Stimulated activated naive B cell treated with anti-CD40 and anti-IgM and Interleukin-4, amounts not matched to agents 10 μg/mL and 1 μg/mL and 100 μg/mL, for 72 hours (primary cell): ENCODE measurements around the gene HAGHL.
"Not testable (repeated sequence)": the region's sequence is repeated elsewhere in the genome, so short reads cannot be mapped to it uniquely, and the experiment has no call there.

Experiments used
- ATAC-seq, 2 donors: fragments of 150-1000 bp; cut with Tn5 transposase; replicated peaks; 2 replicates each; pipeline ENCODE4 v1.10.0; 2021; ENCODE audit warnings: moderate library complexity in 1 of 2
- DNase-seq: peaks from one replicate; pipeline ENCODE4 v3.0.0; 2021
- H3K27ac Mint-ChIP-seq: one replicate; pipeline ENCODE4 v1.8.0; 2022; ENCODE audit warnings: mild to moderate bottlenecking, mixed read lengths
- H3K27me3 Mint-ChIP-seq, 2 donors: one replicate each; pipeline ENCODE4 v1.8.0; 2022; ENCODE audit warnings: mixed read lengths in 2 of 2
- H3K36me3 Mint-ChIP-seq, 2 donors: one replicate each; pipeline ENCODE4 v1.8.0; 2022; ENCODE audit warnings: mixed read lengths in 2 of 2, mild to moderate bottlenecking in 1 of 2
- H3K4me1 Mint-ChIP-seq, 2 donors: one replicate each; pipeline ENCODE4 v1.8.0; 2022; ENCODE audit warnings: mixed read lengths in 2 of 2, mild to moderate bottlenecking in 1 of 2
- H3K4me3 Mint-ChIP-seq, 2 donors: one replicate each; pipeline ENCODE4 v1.8.0; 2022; ENCODE audit warnings: mild to moderate bottlenecking in 2 of 2, mixed read lengths in 2 of 2, moderate library complexity in 1 of 2
- H3K9me3 Mint-ChIP-seq, 2 donors: one replicate each; pipeline ENCODE4 v1.8.0; 2022; ENCODE audit warnings: mixed read lengths in 2 of 2, mild to moderate bottlenecking in 1 of 2

The HAGHL gene

GRCh38 chr16:764848-765487 lies 38.1 kb downstream of the HAGHL start:
- H3K27ac Mint-ChIP-seq, result no peak overlapping the region
- H3K36me3 Mint-ChIP-seq, result no peaks in the 10 kb centered on the region
- ATAC-seq (no peak), DNase-seq (no peak)
- H3K4me1 Mint-ChIP-seq, result no peaks in the 10 kb centered on the region
- no peaks in the 10 kb centered on the region for H3K9me3 Mint-ChIP-seq
- no peak overlapping the region for H3K4me3 Mint-ChIP-seq
- peaks cover 7 to 12% of the 10 kb centered on the region in 2 donors for H3K27me3 Mint-ChIP-seq

- Mint-ChIP-seq H3K4me1 (no peaks in the 10 kb centered on the region), H3K9me3 (no peaks in the 10 kb centered on the region), H3K27ac (no peak overlapping the region), H3K4me3 (no peak overlapping the region), H3K36me3 (no peaks in the 10 kb centered on the region), H3K27me3 (peaks cover 7 to 12% of the 10 kb centered on the region in 2 donors)
- ATAC-seq, result no peak
- no peak for DNase-seq
Measured at GRCh38 chr16:765488-765865, 38.6 kb downstream of the HAGHL start.

GRCh38 chr16:766008-766819 lies 39.3 kb downstream of the HAGHL start:
- Mint-ChIP-seq H3K9me3 (no peaks in the 10 kb centered on the region), H3K4me3 (no peak overlapping the region), H3K27ac (no peak overlapping the region), H3K4me1 (no peaks in the 10 kb centered on the region), H3K27me3 (peaks cover 6 to 7% of the 10 kb centered on the region in 2 donors), H3K36me3 (no peaks in the 10 kb centered on the region)
- DNase-seq (no peak), ATAC-seq (no peak)

- H3K4me3 Mint-ChIP-seq, result no peak overlapping the region
- ATAC-seq (no peak), DNase-seq (no peak)
- H3K9me3 Mint-ChIP-seq, result no peaks in the 10 kb centered on the region
- no peak overlapping the region for H3K27ac Mint-ChIP-seq
- no peaks in the 10 kb centered on the region for H3K36me3 Mint-ChIP-seq
- peaks cover 0 to 11% of the 10 kb centered on the region in 2 donors for H3K27me3 Mint-ChIP-seq
- H3K4me1 Mint-ChIP-seq, result no peaks in the 10 kb centered on the region
Measured at GRCh38 chr16:766820-767640, 40.1 kb downstream of the HAGHL start.

- Mint-ChIP-seq H3K36me3 (no peaks in the 10 kb centered on the region), H3K27ac (no peak overlapping the region), H3K4me1 (no peaks in the 10 kb centered on the region), H3K4me3 (no peak overlapping the region), H3K27me3 (peaks cover 0 to 9% of the 10 kb centered on the region in 2 donors), H3K9me3 (no peaks in the 10 kb centered on the region)
- no peak for ATAC-seq
- no peak for DNase-seq
Measured at GRCh38 chr16:767743-768235, 40.9 kb downstream of the HAGHL start.

GRCh38 chr16:768428-768827 lies 41.5 kb downstream of the HAGHL start:
- Mint-ChIP-seq H3K27me3 (peaks cover 0 to 8% of the 10 kb centered on the region in 2 donors), H3K9me3 (no peaks in the 10 kb centered on the region), H3K4me3 (no peak overlapping the region), H3K4me1 (no peaks in the 10 kb centered on the region), H3K36me3 (no peaks in the 10 kb centered on the region), H3K27ac (no peak overlapping the region)
- ATAC-seq (no peak), DNase-seq (no peak)

GRCh38 chr16:769184-769784 lies 42.4 kb downstream of the HAGHL start:
- DNase-seq (no peak), ATAC-seq (no peak)
- H3K27me3 Mint-ChIP-seq, result peaks cover 0 to 4% of the 10 kb centered on the region in 2 donors
- no peaks in the 10 kb centered on the region for H3K4me1 Mint-ChIP-seq
- no peak overlapping the region for H3K4me3 Mint-ChIP-seq
- H3K36me3 Mint-ChIP-seq, result no peaks in the 10 kb centered on the region
- H3K9me3 Mint-ChIP-seq, result no peaks in the 10 kb centered on the region
- H3K27ac Mint-ChIP-seq, result peak overlapping the region; percentile 47

- H3K27ac Mint-ChIP-seq, result no peak overlapping the region
- no peaks in the 10 kb centered on the region for H3K4me1 Mint-ChIP-seq
- ATAC-seq (no peak), DNase-seq (no peak)
- H3K36me3 Mint-ChIP-seq, result no peaks in the 10 kb centered on the region
- H3K9me3 Mint-ChIP-seq, result no peaks in the 10 kb centered on the region
- H3K27me3 Mint-ChIP-seq, result peaks cover 0 to 4% of the 10 kb centered on the region in 2 donors
- no peak overlapping the region for H3K4me3 Mint-ChIP-seq
Measured at GRCh38 chr16:769934-770333, 43.0 kb downstream of the HAGHL start.

- no peak for DNase-seq
- Mint-ChIP-seq H3K4me3 (no peak overlapping the region), H3K36me3 (no peaks in the 10 kb centered on the region), H3K27me3 (peaks cover 0 to 4% of the 10 kb centered on the region in 2 donors), H3K9me3 (no peaks in the 10 kb centered on the region), H3K4me1 (no peaks in the 10 kb centered on the region), H3K27ac (no peak overlapping the region)
- no peak for ATAC-seq
Measured at GRCh38 chr16:770411-770810, 43.5 kb downstream of the HAGHL start.

GRCh38 chr16:772959-773358 lies 46.1 kb downstream of the HAGHL start:
- Mint-ChIP-seq H3K36me3 (no peaks in the 10 kb centered on the region), H3K27me3 (peaks cover 8 to 11% of the 10 kb centered on the region in 2 donors), H3K4me1 (peaks cover 0 to 2% of the 10 kb centered on the region in 2 donors), H3K9me3 (no peaks in the 10 kb centered on the region), H3K4me3 (no peak overlapping the region), H3K27ac (no peak overlapping the region)
- ATAC-seq (no peak), DNase-seq (no peak)

GRCh38 chr16:774086-775001 lies 47.4 kb downstream of the HAGHL start:
- Mint-ChIP-seq H3K4me1 (peaks cover 0 to 2% of the 10 kb centered on the region in 2 donors), H3K4me3 (no peak overlapping the region), H3K9me3 (no peaks in the 10 kb centered on the region), H3K27me3 (peaks cover 8 to 12% of the 10 kb centered on the region in 2 donors), H3K36me3 (no peaks in the 10 kb centered on the region), H3K27ac (no peak overlapping the region)
- DNase-seq, result no peak
- ATAC-seq, result no peak

- Mint-ChIP-seq H3K4me3 (no peak overlapping the region), H3K36me3 (no peaks in the 10 kb centered on the region), H3K27me3 (peaks cover 9 to 15% of the 10 kb centered on the region in 2 donors), H3K9me3 (no peaks in the 10 kb centered on the region), H3K4me1 (peaks cover 0 to 2% of the 10 kb centered on the region in 2 donors), H3K27ac (no peak overlapping the region)
- DNase-seq (no peak), ATAC-seq (no peak)
Measured at GRCh38 chr16:775236-775796, 48.4 kb downstream of the HAGHL start.

- not testable (repeated sequence) for H3K4me3 Mint-ChIP-seq, H3K9me3 Mint-ChIP-seq, H3K4me1 Mint-ChIP-seq, H3K36me3 Mint-ChIP-seq, H3K27ac Mint-ChIP-seq, DNase-seq, ATAC-seq
- peaks cover 14 to 21% of the 10 kb centered on the region in 2 donors for H3K27me3 Mint-ChIP-seq
Measured at GRCh38 chr16:776298-776697, 49.4 kb downstream of the HAGHL start.
